Measurements from ENCODE around the gene DNAJB5.

DNAJB5 gene

GRCh38 chr9:34989946-34990635 is 546 bp downstream of the DNAJB5 start:
- peak; percentile 41 for DNase-seq (ENCODE audit: low read depth)
- peak overlapping the region; percentile 64 for H3K4me3 ChIP-seq (ENCODE audit: control insufficient read depth, low read depth, low read length)
- no peak for TF ChIP-seq CTCF (conservative IDR thresholded peaks at IDR 0.05; ENCODE audit: control insufficient read depth, insufficient read depth, low read depth, low read length)

GRCh38 chr9:34990908-34991606 is 1.5 kb downstream of the DNAJB5 start:
- DNase-seq (ENCODE audit: low read depth), result no peak
- H3K4me3 ChIP-seq (ENCODE audit: control insufficient read depth, low read depth, low read length), result peak overlapping the region; percentile 64
- no peak for TF ChIP-seq CTCF (conservative IDR thresholded peaks at IDR 0.05; ENCODE audit: control insufficient read depth, insufficient read depth, low read depth, low read length)

GRCh38 chr9:34991607-34992375 is 2.2 kb downstream of the DNAJB5 start:
- no peak for DNase-seq (ENCODE audit: low read depth)
- peak overlapping the region; percentile 2 for H3K4me3 ChIP-seq (ENCODE audit: control insufficient read depth, low read depth, low read length)
- TF ChIP-seq CTCF (conservative IDR thresholded peaks at IDR 0.05; ENCODE audit: control insufficient read depth, insufficient read depth, low read depth, low read length), result peak; percentile 6

- no peak overlapping the region for H3K4me3 ChIP-seq (ENCODE audit: control insufficient read depth, low read depth, low read length)
- no peak for TF ChIP-seq CTCF (conservative IDR thresholded peaks at IDR 0.05; ENCODE audit: control insufficient read depth, insufficient read depth, low read depth, low read length)
- peak; percentile 97 for DNase-seq (ENCODE audit: low read depth)
Measured at GRCh38 chr9:34992376-34992951, 2.9 kb downstream of the DNAJB5 start.

GRCh38 chr9:34993502-34994259 is 4.1 kb downstream of the DNAJB5 start:
- DNase-seq (ENCODE audit: low read depth), result peak; percentile 81
- TF ChIP-seq CTCF (conservative IDR thresholded peaks at IDR 0.05; ENCODE audit: control insufficient read depth, insufficient read depth, low read depth, low read length), result no peak
- no peak overlapping the region for H3K4me3 ChIP-seq (ENCODE audit: control insufficient read depth, low read depth, low read length)
